HG03571 (cell line): ENCODE data around the gene TRABD2B.

Experiments
- ATAC-seq: cut with Tn5 transposase; IDR thresholded peaks from one replicate; pipeline ENCODE4 v1.9.1; 2021; ENCODE audit not compliant: unreplicated experiment

The TRABD2B gene

DNA sequence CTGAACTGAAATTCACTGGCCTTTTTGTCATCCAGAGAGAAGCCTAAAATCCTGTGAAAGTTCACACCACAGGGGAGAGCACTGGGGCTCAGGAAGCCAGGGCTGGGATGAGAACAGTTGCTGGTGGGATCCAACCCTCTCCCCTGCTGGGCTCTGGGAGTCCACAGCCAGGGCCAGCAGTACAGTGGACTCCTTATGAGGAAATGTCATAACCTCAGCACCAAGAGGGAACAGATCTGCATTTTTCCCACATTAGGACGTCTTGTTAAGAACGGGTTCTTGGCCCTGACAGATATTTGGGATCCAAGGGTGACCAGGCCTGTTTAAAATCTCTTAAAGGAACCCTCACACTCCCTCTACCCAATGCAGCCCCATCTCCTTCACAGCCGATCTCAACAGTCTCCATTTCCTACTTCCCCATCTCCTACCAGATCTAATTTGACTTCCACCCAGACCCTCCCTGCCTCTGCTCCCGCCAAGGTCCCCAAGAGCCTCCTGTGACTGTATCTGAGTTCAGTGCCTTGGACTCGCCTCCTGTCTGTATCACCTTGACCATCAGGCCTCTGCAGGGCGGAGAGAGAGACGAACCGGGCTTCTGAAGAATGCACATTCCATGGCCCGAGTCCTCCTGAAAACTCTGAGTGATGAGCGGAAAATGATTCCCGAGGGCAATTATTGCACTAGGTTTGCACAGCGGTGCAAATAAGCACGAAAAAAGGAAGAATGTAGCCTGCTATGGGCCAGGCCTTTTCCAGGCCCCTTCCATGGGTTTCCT, 159.9 kb downstream of the TRABD2B start:
- ATAC-seq = no peak

DNA sequence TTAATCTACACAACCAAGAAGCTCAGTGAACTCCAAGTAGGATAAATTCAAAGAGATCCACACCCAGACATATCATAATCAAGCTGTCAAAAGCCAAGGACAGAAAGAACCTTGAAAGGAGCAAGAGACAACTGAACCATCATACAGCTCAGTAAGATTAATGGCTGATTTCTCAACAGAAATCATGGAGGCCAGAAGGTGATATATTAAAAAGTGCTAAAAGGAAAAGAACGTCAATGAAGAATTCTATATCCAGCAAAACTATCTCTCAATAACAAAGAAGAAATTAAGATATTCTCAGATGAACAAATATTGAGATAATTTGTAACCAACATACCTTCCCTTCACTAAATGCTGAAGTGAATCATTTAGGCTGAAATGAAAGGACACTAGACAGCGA, 161.8 kb downstream of the TRABD2B start:
- no peak for ATAC-seq

DNA sequence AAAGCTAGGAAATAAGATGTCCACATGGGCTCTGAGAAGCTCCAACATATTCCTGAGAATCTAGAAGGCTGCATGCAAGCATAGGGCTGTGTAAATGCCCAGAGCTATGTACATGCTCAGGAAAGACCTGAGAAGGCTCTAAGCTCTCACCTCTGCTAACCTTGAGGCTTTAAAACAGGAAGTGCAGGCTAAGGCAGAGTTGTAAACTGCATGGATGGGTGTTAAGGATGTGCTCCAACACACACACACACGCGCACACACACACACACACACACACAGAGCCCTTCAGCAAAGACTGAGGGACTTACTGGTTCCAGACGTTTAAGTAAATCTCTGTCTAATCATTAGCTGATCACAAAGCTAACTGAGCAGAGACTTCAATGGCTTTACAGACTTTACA, 162.9 kb downstream of the TRABD2B start:
- no peak for ATAC-seq

DNA sequence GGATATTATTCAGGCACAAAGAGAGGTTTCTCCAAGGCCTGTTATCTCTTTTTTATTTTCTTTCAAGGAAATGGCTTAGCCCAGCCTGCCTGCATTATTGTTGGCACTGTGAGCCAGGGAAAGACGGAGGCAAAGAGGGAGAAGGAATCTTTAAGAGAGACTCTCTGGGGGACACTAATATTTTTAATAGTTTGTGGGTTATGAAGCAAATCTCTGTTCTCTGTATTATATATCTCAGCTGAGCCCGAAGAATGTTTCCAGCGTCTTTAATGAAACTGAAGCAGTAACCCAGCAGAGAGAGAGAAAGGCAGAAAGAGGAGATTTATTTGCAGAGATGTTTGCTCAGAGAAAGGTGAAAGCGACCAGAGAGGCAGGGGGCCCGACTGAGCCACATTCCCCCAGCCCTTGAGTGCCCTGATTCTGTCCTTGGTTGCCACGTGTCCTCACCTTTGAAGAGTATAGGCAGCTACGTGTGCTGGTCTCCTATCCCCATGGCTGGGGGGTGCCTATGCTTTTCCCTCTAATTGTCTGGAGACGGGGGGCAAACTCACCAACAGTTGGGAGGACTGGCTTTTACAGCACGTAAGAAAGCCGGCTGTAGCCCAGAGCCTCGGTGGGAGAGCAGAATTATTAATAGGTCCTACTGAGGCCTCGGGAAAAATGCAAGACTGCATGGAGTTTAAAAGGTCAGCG, 166.4 kb downstream of the TRABD2B start:
- no peak for ATAC-seq

- ATAC-seq = no peak
Observed at GRCh38 chr1:47830021-47830420, 167.2 kb downstream of the TRABD2B start.

DNA sequence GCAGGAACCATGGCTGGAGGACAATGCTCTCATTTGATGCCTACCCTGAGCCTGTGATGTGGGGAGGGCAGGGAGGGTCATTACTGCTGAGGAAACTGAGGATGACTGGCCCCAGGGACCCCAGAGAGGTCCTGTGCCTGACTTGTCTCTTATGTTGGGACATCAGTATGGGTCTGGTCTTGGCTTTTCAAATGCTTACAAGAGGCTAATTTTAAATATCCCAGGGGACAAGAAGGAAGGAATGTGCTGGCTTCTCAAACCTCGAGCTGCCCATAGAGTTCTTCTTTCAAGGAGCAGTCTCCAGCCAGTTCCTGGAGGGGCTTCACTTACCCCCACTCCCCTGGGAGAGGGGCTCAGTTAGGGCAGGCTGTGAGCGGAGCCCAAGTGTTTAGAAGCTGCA, 168.2 kb downstream of the TRABD2B start:
- ATAC-seq = no peak

GRCh38 chr1:47827109-47827508, 170.1 kb downstream of the TRABD2B start:
- ATAC-seq = no peak

GRCh38 chr1:47824716-47825115, 172.5 kb downstream of the TRABD2B start:
- no peak for ATAC-seq

- ATAC-seq = no peak
Observed at GRCh38 chr1:47824297-47824696, 172.9 kb downstream of the TRABD2B start.

GRCh38 chr1:47823040-47823808, 174.0 kb downstream of the TRABD2B start:
- no peak for ATAC-seq

GRCh38 chr1:47821760-47822159, 175.4 kb downstream of the TRABD2B start:
- ATAC-seq = no peak

GRCh38 chr1:47819574-47819888, 177.7 kb downstream of the TRABD2B start:
- ATAC-seq = no peak

GRCh38 chr1:47818682-47819573, 178.3 kb downstream of the TRABD2B start:
- no peak for ATAC-seq

DNA sequence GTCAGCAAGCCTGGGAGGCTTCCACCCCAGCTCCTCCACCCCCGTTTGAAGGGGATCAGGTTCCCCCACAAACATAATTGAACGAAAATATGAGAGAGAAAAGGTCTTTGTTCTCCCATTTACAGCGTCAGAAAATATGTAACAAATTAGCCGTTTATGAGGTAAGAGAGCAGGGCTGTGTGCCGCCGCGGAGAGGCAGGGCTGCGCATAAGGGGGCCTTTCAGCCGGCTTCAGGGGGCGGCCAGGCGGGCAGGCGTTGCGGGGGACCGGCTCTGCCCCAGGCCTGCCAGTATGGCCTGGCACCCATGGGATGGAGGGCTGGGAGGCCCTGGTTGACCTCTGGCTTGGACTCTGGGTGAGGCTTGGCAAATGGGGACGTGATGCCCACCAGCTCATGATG, 179.3 kb downstream of the TRABD2B start:
- ATAC-seq = no peak

GRCh38 chr1:47816325-47817071, 180.7 kb downstream of the TRABD2B start:
- no peak for ATAC-seq

GRCh38 chr1:47814612-47815395, 182.4 kb downstream of the TRABD2B start:
- no peak for ATAC-seq

DNA sequence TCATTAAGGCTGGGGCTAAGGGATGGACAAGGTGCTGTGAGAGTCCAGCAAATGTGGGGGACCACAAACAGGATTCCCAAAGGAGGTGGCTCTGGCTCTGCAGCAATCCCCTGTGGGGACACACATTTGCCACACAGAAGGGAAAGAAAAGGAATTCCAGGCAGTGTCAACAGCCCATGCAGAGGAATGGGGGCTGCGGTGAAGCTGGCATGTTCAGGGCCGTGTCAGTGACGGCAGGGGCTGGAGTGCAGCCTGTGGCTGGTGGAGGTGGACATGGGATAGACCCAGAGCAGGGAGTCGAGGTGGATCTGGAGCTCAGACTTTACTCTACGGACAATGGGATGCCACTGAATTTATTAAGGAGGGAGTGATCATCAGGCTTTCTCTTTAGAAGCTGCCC, 183.2 kb downstream of the TRABD2B start:
- no peak for ATAC-seq

DNA sequence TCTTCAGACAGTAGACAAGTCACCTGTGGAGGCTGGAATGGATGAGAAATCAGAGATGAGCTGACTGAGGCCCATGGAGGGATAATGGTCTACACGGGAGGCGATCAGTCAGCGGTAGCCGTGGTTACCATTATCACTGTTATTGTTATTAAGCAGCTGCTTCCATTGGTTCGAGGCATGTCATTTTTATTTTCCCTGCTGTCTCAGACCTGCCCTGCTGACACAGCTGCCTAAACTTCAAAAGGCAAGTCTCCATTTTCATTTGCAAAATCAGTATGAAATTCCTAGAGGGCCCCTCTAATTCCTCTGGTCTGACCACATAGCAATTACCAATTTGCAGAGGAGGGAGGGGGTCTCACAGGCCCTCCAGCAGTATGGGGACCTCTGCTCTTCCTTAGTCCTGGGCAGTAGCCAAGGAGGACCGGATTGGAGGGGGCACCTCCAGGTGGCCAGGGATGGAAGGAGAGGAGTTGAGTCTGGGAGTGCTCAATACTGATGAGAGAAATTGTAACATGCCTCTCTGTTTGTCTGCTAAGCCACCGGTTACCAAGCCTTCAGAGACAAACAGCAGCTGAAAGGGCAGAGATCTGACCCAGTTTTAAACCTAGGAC, 184.2 kb downstream of the TRABD2B start:
- ATAC-seq = no peak
